Esophagus muscularis mucosa (tissue), 4 donors: ENCODE results near the gene DPPA2.

Source experiments
- CTCF ChIP-seq, 3 experiments: fragments of 200-600 bp in 2 of 3; fragments of 450-650 bp in 1 of 3; sonication (generic) in 2 of 3; IDR thresholded peaks; one replicate each; pipeline ENCODE4 v1.5.1; 2017 to 2019; ENCODE audit warnings: antibody characterized with exemption in 3 of 3, mild to moderate bottlenecking in 2 of 3, moderate library complexity in 1 of 3
- EP300 ChIP-seq: sonication (generic); formaldehyde crosslinking; IDR thresholded peaks from one replicate; pipeline ENCODE4 v1.6.1; 2017; ENCODE audit warnings: antibody characterized with exemption
- POLR2A ChIP-seq: fragments of 450-650 bp; IDR thresholded peaks from one replicate; pipeline ENCODE4 v1.6.1; 2017; ENCODE audit warnings: antibody characterized with exemption, moderate library complexity, mild to moderate bottlenecking, low read depth
- POLR2AphosphoS5 ChIP-seq, 2 donors: sonication (generic); formaldehyde crosslinking; IDR thresholded peaks; one replicate each; pipeline ENCODE4 v1.6.1; 2017; ENCODE audit warnings: antibody characterized with exemption in 2 of 2

DNA sequence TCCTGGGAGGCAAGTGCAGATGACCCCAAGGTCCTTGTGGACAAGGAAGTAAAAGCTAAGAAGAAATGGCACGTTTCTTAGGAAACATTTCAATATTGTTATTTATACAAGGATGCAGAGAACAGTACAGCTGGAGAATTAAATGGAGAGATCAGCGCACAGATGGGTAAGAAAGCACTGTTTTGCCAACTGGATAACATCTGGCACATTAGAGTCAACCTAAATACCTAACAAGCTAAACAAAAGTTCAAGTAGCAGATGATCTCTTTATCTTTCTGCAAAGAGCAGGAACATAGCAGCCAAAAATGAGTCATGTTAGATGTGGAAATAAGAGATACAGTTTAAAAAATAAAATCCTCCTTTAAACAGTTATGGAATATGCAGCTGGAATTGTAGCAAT is 36.7 kb upstream of the DPPA2 start:
- TF ChIP-seq CTCF (IDR thresholded peaks at IDR 0.05) = no peak
- TF ChIP-seq POLR2A = no peak
- no peak for TF ChIP-seq POLR2AphosphoS5 (IDR thresholded peaks at IDR 0.05)
- no peak for TF ChIP-seq EP300
